Stimulated activated CD8-positive, alpha-beta memory T cell treated with anti-CD3 and anti-CD28 coated beads, Interleukin-4, amount 100 ng/mL, for 24 hours (primary cell): ENCODE measurements around the gene DEFB121.

Experiments used
- DNase-seq: peaks from one replicate; pipeline ENCODE4 v3.0.0-alpha.2; 2020; ENCODE audit warnings: low read depth

Gene DEFB121

DNA sequence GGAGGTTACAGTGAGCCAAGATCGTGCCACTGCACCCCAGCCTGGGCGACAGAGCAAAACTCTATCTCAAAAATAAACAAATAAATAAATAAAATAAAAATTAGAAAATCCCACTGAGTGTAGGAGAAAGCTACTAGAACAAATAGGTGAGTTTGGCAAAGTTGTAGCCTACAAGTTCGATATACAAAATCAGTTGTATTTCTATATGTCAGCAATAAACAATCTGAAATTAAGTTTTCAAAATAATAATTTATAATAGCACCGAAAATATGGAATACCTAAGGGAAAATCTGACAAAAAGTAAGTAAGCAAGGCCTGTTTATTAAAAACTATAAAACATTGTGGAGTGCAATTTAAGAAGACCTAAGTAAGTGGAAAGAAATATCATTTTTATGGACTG, 42.7 kb downstream of the DEFB121 start:
- no peak for DNase-seq

GRCh38 chr20:31355981-31356380, 50.0 kb downstream of the DEFB121 start:
- no peak for DNase-seq
